MM.1S (cell line): ENCODE measurements around the gene FAM83G.

Experiments used
- DNase-seq: peaks from one replicate; pipeline ENCODE4 v3.0.0-alpha.2; 2015
- H2AFZ ChIP-seq: fragments of 300-600 bp; sonication (generic); 2 replicates; pipeline ENCODE4 v1.6.0; 2016; ENCODE audit warnings: antibody characterized with exemption, low read length
- H3F3A ChIP-seq: fragments of 300-600 bp; sonication (generic); 2 replicates; pipeline ENCODE4 v1.6.1; 2016; ENCODE audit warnings: mild to moderate bottlenecking, antibody characterized with exemption, low read length, moderate library complexity, mixed read lengths; ENCODE audit not compliant: insufficient read depth
- H3K27ac ChIP-seq: fragments of 300-600 bp; sonication (generic); 2 replicates; pipeline ENCODE4 v1.5.1; 2016; ENCODE audit warnings: mild to moderate bottlenecking, low read length
- H3K27me3 ChIP-seq: fragments of 300-600 bp; sonication (generic); replicated peaks from 2 replicates; pipeline ENCODE4 v1.6.0; 2016; ENCODE audit warnings: low read length; ENCODE audit not compliant: insufficient read depth
- H3K36me3 ChIP-seq: fragments of 300-600 bp; sonication (generic); replicated peaks from 2 replicates; pipeline ENCODE4 v1.6.1; 2016; ENCODE audit warnings: mild to moderate bottlenecking, low read length, mixed read lengths; ENCODE audit not compliant: insufficient read depth
- H3K4me1 ChIP-seq: fragments of 300-600 bp; sonication (generic); 2 replicates; pipeline ENCODE4 v1.6.1; 2016; ENCODE audit warnings: low read length, mixed read lengths
- H3K4me2 ChIP-seq: fragments of 300-600 bp; sonication (generic); 2 replicates; pipeline ENCODE4 v1.6.0; 2016; ENCODE audit warnings: low read depth, low read length
- H3K4me3 ChIP-seq: fragments of 300-600 bp; sonication (generic); 2 replicates; pipeline ENCODE4 v1.5.1; 2016; ENCODE audit warnings: low read length, mixed read lengths
- H3K79me2 ChIP-seq: fragments of 300-600 bp; sonication (generic); 2 replicates; pipeline ENCODE4 v1.6.1; 2016; ENCODE audit warnings: mixed run types, low read length, mixed read lengths
- H3K9ac ChIP-seq: fragments of 300-600 bp; sonication (generic); 2 replicates; pipeline ENCODE4 v1.6.1; 2016; ENCODE audit warnings: low read length, mixed read lengths
- H3K9me2 ChIP-seq: fragments of 300-600 bp; sonication (generic); replicated peaks from 2 replicates; pipeline ENCODE4 v1.6.1; 2016; ENCODE audit warnings: mild to moderate bottlenecking, low read length, mixed read lengths; ENCODE audit not compliant: insufficient read depth
- H3K9me3 ChIP-seq: fragments of 300-600 bp; sonication (generic); replicated peaks from 2 replicates; pipeline ENCODE4 v1.6.1; 2016; ENCODE audit warnings: mild to moderate bottlenecking, low read length, mixed read lengths; ENCODE audit not compliant: insufficient read depth
- H4K20me1 ChIP-seq: fragments of 300-600 bp; sonication (generic); 2 replicates; pipeline ENCODE4 v1.6.1; 2016; ENCODE audit warnings: mild to moderate bottlenecking, low read length, moderate library complexity, mixed read lengths; ENCODE audit not compliant: insufficient read depth
- CTCF ChIP-seq: fragments of 300-600 bp; sonication (generic); IDR thresholded peaks from 2 replicates; pipeline ENCODE4 v1.5.1; 2016; ENCODE audit warnings: antibody characterized with exemption, low read length, mixed read lengths
- EZH2 ChIP-seq: fragments of 300-600 bp; sonication (generic); optimal IDR thresholded peaks from 2 replicates; pipeline ENCODE3; 2017; ENCODE audit warnings: low read depth, mild to moderate bottlenecking, antibody characterized with exemption, low read length, mixed read lengths
- EZH2phosphoT487 ChIP-seq: fragments of 300-600 bp; sonication (generic); IDR thresholded peaks from 2 replicates; pipeline ENCODE4 v1.6.1; 2018; ENCODE audit warnings: antibody characterized with exemption, low read length

FAM83G gene

GRCh38 chr17:18991531-18992315, 12.8 kb downstream of the FAM83G start:
- Histone ChIP-seq H4K20me1 (no peaks in the 10 kb centered on the region), H3K36me3 (no peaks in the 10 kb centered on the region), H2AFZ (no peak overlapping the region), H3F3A (peaks cover 8% of the 10 kb centered on the region; the same call in 1 of the 2 replicates), H3K9me3 (no peaks in the 10 kb centered on the region), H3K9ac (no peak overlapping the region), H3K79me2 (peaks cover 54% of the 10 kb centered on the region), H3K9me2 (no peaks in the 10 kb centered on the region), H3K27ac (no peak overlapping the region), H3K4me1 (peaks cover 24% of the 10 kb centered on the region), H3K4me3 (no peak overlapping the region), H3K27me3 (no peaks in the 10 kb centered on the region), H3K4me2 (no peak overlapping the region)
- TF ChIP-seq CTCF (no peak), EZH2 (no peak), EZH2phosphoT487 (no peak)
- DNase-seq = no peak

- H3K36me3 ChIP-seq = no peaks in the 10 kb centered on the region
- no peak overlapping the region for H3K27ac ChIP-seq
- DNase-seq = no peak
Measured at GRCh38 chr17:18990331-18990730, 14.2 kb downstream of the FAM83G start.

GRCh38 chr17:18988546-18989173, 15.9 kb downstream of the FAM83G start:
- no peaks in the 10 kb centered on the region for H4K20me1 ChIP-seq
- no peak overlapping the region for H3K27ac ChIP-seq
- no peaks in the 10 kb centered on the region for H3K36me3 ChIP-seq
- peaks cover 31% of the 10 kb centered on the region for H3K79me2 ChIP-seq
- peaks cover 7% of the 10 kb centered on the region; the same call in 1 of the 2 replicates for H3F3A ChIP-seq
- H3K9me3 ChIP-seq = no peaks in the 10 kb centered on the region
- no peak overlapping the region for H3K9ac ChIP-seq
- no peaks in the 10 kb centered on the region for H3K9me2 ChIP-seq
- peaks cover 16% of the 10 kb centered on the region for H3K4me1 ChIP-seq
- H3K4me2 ChIP-seq = no peak overlapping the region
- H2AFZ ChIP-seq = no peak overlapping the region
- no peaks in the 10 kb centered on the region for H3K27me3 ChIP-seq
- H3K4me3 ChIP-seq = no peak overlapping the region
- DNase-seq = no peak
- TF ChIP-seq EZH2 = no peak
- TF ChIP-seq EZH2phosphoT487 = no peak
- TF ChIP-seq CTCF = no peak

More at GRCh38 chr17:18990331-18990730, 14.2 kb downstream of the FAM83G start:
- H3K9ac ChIP-seq = no peak overlapping the region
- no peaks in the 10 kb centered on the region for H3K27me3 ChIP-seq
- H3F3A ChIP-seq = peaks cover 8% of the 10 kb centered on the region; the same call in 1 of the 2 replicates
- no peak overlapping the region for H3K4me2 ChIP-seq
- H4K20me1 ChIP-seq = no peaks in the 10 kb centered on the region
- H3K79me2 ChIP-seq = peaks cover 47% of the 10 kb centered on the region
- H2AFZ ChIP-seq = no peak overlapping the region
- H3K9me2 ChIP-seq = no peaks in the 10 kb centered on the region
- no peaks in the 10 kb centered on the region for H3K9me3 ChIP-seq
- H3K4me1 ChIP-seq = peaks cover 24% of the 10 kb centered on the region
- no peak overlapping the region for H3K4me3 ChIP-seq
- no peak for TF ChIP-seq EZH2
- no peak for TF ChIP-seq EZH2phosphoT487
- TF ChIP-seq CTCF = no peak
